Mesodermal cell (in vitro differentiated cells): ENCODE results near the gene ANGEL2. TPM values are rescaled to one million over a fixed set of nuclear protein-coding genes. Genes with fewer than 3 reads are reported as not detected.

Experiments used
- H3K27ac ChIP-seq: 2 replicates; pipeline ENCODE4 v1.7.0; 2013; ENCODE audit warnings: mild to moderate bottlenecking, low read depth, low read length, moderate library complexity; ENCODE audit not compliant: severe bottlenecking
- H3K36me3 ChIP-seq: 2 replicates; pipeline ENCODE4 v1.7.1; 2013; ENCODE audit warnings: mild to moderate bottlenecking, low read length, moderate library complexity; ENCODE audit not compliant: control insufficient read depth, insufficient read depth
- H3K4me1 ChIP-seq: one replicate; pipeline ENCODE4 v1.7.1; 2013; ENCODE audit warnings: mild to moderate bottlenecking, low read length; ENCODE audit not compliant: insufficient read depth, control insufficient read depth, poor library complexity, severe bottlenecking
- H3K4me3 ChIP-seq: 2 replicates; pipeline ENCODE4 v1.7.0; 2013; ENCODE audit warnings: low read length, control low read depth, mild to moderate bottlenecking; ENCODE audit not compliant: insufficient read depth, poor library complexity, severe bottlenecking; ENCODE audit errors: extremely low read depth
- H3K9me3 ChIP-seq: 2 replicates; pipeline ENCODE4 v1.7.1; 2013; ENCODE audit warnings: mild to moderate bottlenecking, low read length, moderate library complexity; ENCODE audit not compliant: control insufficient read depth
- WGBS, 2 experiments: methylation state at CpG; one replicate each; pipeline ENCODE4 v1.1.5; 2013; ENCODE audit warnings: missing lambda C conversion rate in 2 of 2; ENCODE audit not compliant: insufficient coverage in 2 of 2; 5-methylcytosine and 5-hydroxymethylcytosine counted together
- polyA plus RNA-seq, 2 experiments: library from polyadenylated mRNA; stranded (reverse); fragments of 50-300 nt; gene quantifications; one replicate each; pipeline ENCODE4 v1.2.3, GENCODE V29; 2013

The ANGEL2 gene
- polyA plus RNA-seq (2013, experiment 1 of 2), result 19.0 TPM
- 22.0 TPM for polyA plus RNA-seq (2013, experiment 2 of 2)

- Histone ChIP-seq H3K4me1 (no peaks in the 10 kb centered on the region), H3K9me3 (no peaks in the 10 kb centered on the region), H3K4me3 (peak within 1 kb of the TSS; percentile 66), H3K36me3 (peaks cover 22% of the 10 kb centered on the region), H3K27ac (peak within 1 kb of the TSS; percentile 78)
- WGBS, 2 experiments, result 0 to 1% methylated on average over 38 to 44 of the region's 66 CpGs
Measured at GRCh38 chr1:213015099-213016050, at the start of gene ANGEL2. Gene ANGEL2 (minus strand): TSS chr1:213015867. CDS start chr1:213015671, 196 bp downstream.

- Histone ChIP-seq H3K9me3 (no peaks in the 10 kb centered on the region), H3K36me3 (no peaks in the 10 kb centered on the region), H3K4me3 (no peak overlapping the region), H3K4me1 (no peaks in the 10 kb centered on the region), H3K27ac (no peak overlapping the region)
- WGBS, 2 experiments, result 100% methylated on average over 1 of the region's 1 CpG; no CpG with 5 or more reads in 1 of the 2 experiments
Measured at GRCh38 chr1:213061263-213061662, 45.6 kb upstream of the ANGEL2 start.

GRCh38 chr1:213060836-213061235, 45.2 kb upstream of the ANGEL2 start:
- Histone ChIP-seq H3K36me3 (no peaks in the 10 kb centered on the region), H3K27ac (no peak overlapping the region), H3K4me3 (no peak overlapping the region), H3K9me3 (no peaks in the 10 kb centered on the region), H3K4me1 (no peaks in the 10 kb centered on the region)
- 100% methylated on average over 1 of the region's 2 CpGs; no CpG with 5 or more reads in 1 of the 2 experiments for WGBS, 2 experiments

GRCh38 chr1:213057264-213058059, 41.8 kb upstream of the ANGEL2 start:
- H3K36me3 ChIP-seq, result no peaks in the 10 kb centered on the region
- H3K27ac ChIP-seq, result no peak overlapping the region
- H3K9me3 ChIP-seq, result no peaks in the 10 kb centered on the region
- WGBS, 2 experiments, result 100% methylated on average over 1 of the region's 5 CpGs; no CpG with 5 or more reads in 1 of the 2 experiments
- no peaks in the 10 kb centered on the region for H3K4me1 ChIP-seq
- no peak overlapping the region for H3K4me3 ChIP-seq

GRCh38 chr1:213055767-213056166, 40.1 kb upstream of the ANGEL2 start:
- Histone ChIP-seq H3K9me3 (no peaks in the 10 kb centered on the region), H3K4me3 (no peak overlapping the region), H3K36me3 (no peaks in the 10 kb centered on the region), H3K27ac (no peak overlapping the region), H3K4me1 (no peaks in the 10 kb centered on the region)
- 83% methylated on average over 2 of the region's 3 CpGs; no CpG with 5 or more reads in 1 of the 2 experiments for whole genome bisulfite sequencing, 2 experiments

- H3K27ac ChIP-seq, result no peak overlapping the region
- H3K9me3 ChIP-seq, result no peaks in the 10 kb centered on the region
- H3K4me3 ChIP-seq, result no peak overlapping the region
- no peaks in the 10 kb centered on the region for H3K4me1 ChIP-seq
- no peaks in the 10 kb centered on the region for H3K36me3 ChIP-seq
Measured at GRCh38 chr1:213054733-213055591, 39.3 kb upstream of the ANGEL2 start.

- Histone ChIP-seq H3K36me3 (no peaks in the 10 kb centered on the region), H3K27ac (no peak overlapping the region), H3K4me3 (no peak overlapping the region), H3K9me3 (no peaks in the 10 kb centered on the region), H3K4me1 (no peaks in the 10 kb centered on the region)
- WGBS, 2 experiments, result no CpG with 5 or more reads among the region's 2 CpGs
Measured at GRCh38 chr1:213054142-213054541, 38.5 kb upstream of the ANGEL2 start.

GRCh38 chr1:213053455-213053854, 37.8 kb upstream of the ANGEL2 start:
- Histone ChIP-seq H3K27ac (no peak overlapping the region), H3K9me3 (no peaks in the 10 kb centered on the region), H3K4me1 (no peaks in the 10 kb centered on the region), H3K36me3 (no peaks in the 10 kb centered on the region), H3K4me3 (no peak overlapping the region)

GRCh38 chr1:213051881-213052202, 36.2 kb upstream of the ANGEL2 start:
- Histone ChIP-seq H3K4me3 (peak overlapping the region; percentile 85), H3K36me3 (no peaks in the 10 kb centered on the region), H3K27ac (peak overlapping the region; percentile 36), H3K9me3 (no peaks in the 10 kb centered on the region), H3K4me1 (no peaks in the 10 kb centered on the region)
- WGBS, 2 experiments, result 14 to 25% methylated on average over 1 of the region's 2 CpGs

GRCh38 chr1:213051127-213051880, 35.6 kb upstream of the ANGEL2 start, which contains the start of gene RPS6KC1:
Gene RPS6KC1 (plus strand): TSS chr1:213051241. CDS start chr1:213051405, 164 bp downstream.
- H3K9me3 ChIP-seq, result no peaks in the 10 kb centered on the region
- H3K36me3 ChIP-seq, result no peaks in the 10 kb centered on the region
- WGBS, 2 experiments, result 0 to 1% methylated on average over 32 to 40 of the region's 42 CpGs
- peak within 1 kb of the TSS; percentile 36 for H3K27ac ChIP-seq
- no peaks in the 10 kb centered on the region for H3K4me1 ChIP-seq
- H3K4me3 ChIP-seq, result peak within 1 kb of the TSS; percentile 85
